ENCODE measurements around the gene CITED1.

Gene CITED1

GRCh38 chrX:72299891-72300630 lies 5.7 kb downstream of the CITED1 start:
- Histone ChIP-seq H3K9me3 (ENCODE audit: insufficient read depth, low read length) (no peaks in the 10 kb centered on the region), H3K27me3 (ENCODE audit: low read length) (no peaks in the 10 kb centered on the region)

GRCh38 chrX:72297953-72298730 lies 7.6 kb downstream of the CITED1 start:
- no peak overlapping the region for H3K9ac ChIP-seq (ENCODE audit: low read length)
- H3K9me2 ChIP-seq (replicated peaks; ENCODE audit: insufficient read depth, low read length): no peaks in the 10 kb centered on the region
- no peaks in the 10 kb centered on the region for H4K20me1 ChIP-seq (ENCODE audit: low read depth, low read length)
- no peaks in the 10 kb centered on the region for H3F3A ChIP-seq (ENCODE audit: insufficient read depth)
- no peak for TF ChIP-seq EZH2phosphoT487 (conservative IDR thresholded peaks at IDR 0.05; ENCODE audit: low read length)
- TF ChIP-seq, protein P1, sequence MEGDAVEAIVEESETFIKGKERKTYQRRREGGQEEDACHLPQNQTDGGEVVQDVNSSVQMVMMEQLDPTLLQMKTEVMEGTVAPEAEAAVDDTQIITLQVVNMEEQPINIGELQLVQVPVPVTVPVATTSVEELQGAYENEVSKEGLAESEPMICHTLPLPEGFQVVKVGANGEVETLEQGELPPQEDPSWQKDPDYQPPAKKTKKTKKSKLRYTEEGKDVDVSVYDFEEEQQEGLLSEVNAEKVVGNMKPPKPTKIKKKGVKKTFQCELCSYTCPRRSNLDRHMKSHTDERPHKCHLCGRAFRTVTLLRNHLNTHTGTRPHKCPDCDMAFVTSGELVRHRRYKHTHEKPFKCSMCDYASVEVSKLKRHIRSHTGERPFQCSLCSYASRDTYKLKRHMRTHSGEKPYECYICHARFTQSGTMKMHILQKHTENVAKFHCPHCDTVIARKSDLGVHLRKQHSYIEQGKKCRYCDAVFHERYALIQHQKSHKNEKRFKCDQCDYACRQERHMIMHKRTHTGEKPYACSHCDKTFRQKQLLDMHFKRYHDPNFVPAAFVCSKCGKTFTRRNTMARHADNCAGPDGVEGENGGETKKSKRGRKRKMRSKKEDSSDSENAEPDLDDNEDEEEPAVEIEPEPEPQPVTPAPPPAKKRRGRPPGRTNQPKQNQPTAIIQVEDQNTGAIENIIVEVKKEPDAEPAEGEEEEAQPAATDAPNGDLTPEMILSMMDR (IDR thresholded peaks at IDR 0.05; ENCODE audit: insufficient read depth, low read length, poor library complexity, severe bottlenecking): no peak
- no peaks in the 10 kb centered on the region for H3K9me3 ChIP-seq (ENCODE audit: insufficient read depth, low read length)
- no peaks in the 10 kb centered on the region for H3K27me3 ChIP-seq (ENCODE audit: low read length)
- no peaks in the 10 kb centered on the region for H3K36me3 ChIP-seq (ENCODE audit: low read length)
- no peak overlapping the region for H3K27ac ChIP-seq (ENCODE audit: low read depth, low read length)
- H2AFZ ChIP-seq (ENCODE audit: low read depth, low read length, severe bottlenecking): no peak overlapping the region
- H3K4me3 ChIP-seq (ENCODE audit: insufficient read depth, low read length, poor library complexity, severe bottlenecking): no peak overlapping the region
- no peaks in the 10 kb centered on the region for H3K79me2 ChIP-seq (ENCODE audit: insufficient read depth, low read length)
- H3K4me2 ChIP-seq (ENCODE audit: low read depth, low read length, poor library complexity, severe bottlenecking): no peak overlapping the region

More at GRCh38 chrX:72299891-72300630, 5.7 kb downstream of the CITED1 start:
- TF ChIP-seq EZH2phosphoT487 (conservative IDR thresholded peaks at IDR 0.05; ENCODE audit: low read length): no peak
- TF ChIP-seq, protein P1 (IDR thresholded peaks at IDR 0.05; ENCODE audit: insufficient read depth, low read length, poor library complexity, severe bottlenecking): no peak
- H3K27ac ChIP-seq (ENCODE audit: low read depth, low read length): no peak overlapping the region
- no peak overlapping the region for H3K4me2 ChIP-seq (ENCODE audit: low read depth, low read length, poor library complexity, severe bottlenecking)
- H2AFZ ChIP-seq (ENCODE audit: low read depth, low read length, severe bottlenecking): no peak overlapping the region
- no peaks in the 10 kb centered on the region for H3K9me2 ChIP-seq (replicated peaks; ENCODE audit: insufficient read depth, low read length)
- H4K20me1 ChIP-seq (ENCODE audit: low read depth, low read length): no peaks in the 10 kb centered on the region
- no peak overlapping the region for H3K4me3 ChIP-seq (ENCODE audit: insufficient read depth, low read length, poor library complexity, severe bottlenecking)
- no peak overlapping the region for H3K9ac ChIP-seq (ENCODE audit: low read length)
- no peaks in the 10 kb centered on the region for H3F3A ChIP-seq (ENCODE audit: insufficient read depth)
- H3K79me2 ChIP-seq (ENCODE audit: insufficient read depth, low read length): no peaks in the 10 kb centered on the region
- no peaks in the 10 kb centered on the region for H3K36me3 ChIP-seq (ENCODE audit: low read length)

GRCh38 chrX:72296991-72297390 lies 8.7 kb downstream of the CITED1 start:
- Histone ChIP-seq H3K79me2 (ENCODE audit: insufficient read depth, low read length) (no peaks in the 10 kb centered on the region), H3K9me2 (replicated peaks; ENCODE audit: insufficient read depth, low read length) (no peaks in the 10 kb centered on the region), H3K9ac (ENCODE audit: low read length) (no peak overlapping the region), H3F3A (ENCODE audit: insufficient read depth) (no peaks in the 10 kb centered on the region), H2AFZ (ENCODE audit: low read depth, low read length, severe bottlenecking) (no peak overlapping the region), H3K36me3 (ENCODE audit: low read length) (no peaks in the 10 kb centered on the region), H3K27me3 (ENCODE audit: low read length) (no peaks in the 10 kb centered on the region), H3K4me2 (ENCODE audit: low read depth, low read length, poor library complexity, severe bottlenecking) (no peak overlapping the region), H3K27ac (ENCODE audit: low read depth, low read length) (no peak overlapping the region), H4K20me1 (ENCODE audit: low read depth, low read length) (no peaks in the 10 kb centered on the region), H3K4me3 (ENCODE audit: insufficient read depth, low read length, poor library complexity, severe bottlenecking) (no peak overlapping the region), H3K9me3 (ENCODE audit: insufficient read depth, low read length) (no peaks in the 10 kb centered on the region)
- TF ChIP-seq, protein P1 (IDR thresholded peaks at IDR 0.05; ENCODE audit: insufficient read depth, low read length, poor library complexity, severe bottlenecking): no peak
- no peak for TF ChIP-seq EZH2phosphoT487 (conservative IDR thresholded peaks at IDR 0.05; ENCODE audit: low read length)
